KBM-7 (cell line): Measurements from ENCODE around the gene GADD45B.
"Not testable (repeated sequence)": the region's sequence is repeated elsewhere in the genome, so short reads cannot be mapped to it uniquely, and the experiment has no call there.

ENCODE experiments used
- DNase-seq: peaks from one replicate; pipeline ENCODE4 v3.0.0-alpha.2; 2015
- in situ Hi-C: fragments of 300-500 bp; cut with MboI; formaldehyde crosslinking; loops from 2 replicates; pipeline ENCODE4 v1.14.3; 2020; ENCODE audit warnings: low sequenced_read_pairs, low pct_unique_long_range_greater_than_20kb, mixed read lengths

Gene GADD45B

DNA sequence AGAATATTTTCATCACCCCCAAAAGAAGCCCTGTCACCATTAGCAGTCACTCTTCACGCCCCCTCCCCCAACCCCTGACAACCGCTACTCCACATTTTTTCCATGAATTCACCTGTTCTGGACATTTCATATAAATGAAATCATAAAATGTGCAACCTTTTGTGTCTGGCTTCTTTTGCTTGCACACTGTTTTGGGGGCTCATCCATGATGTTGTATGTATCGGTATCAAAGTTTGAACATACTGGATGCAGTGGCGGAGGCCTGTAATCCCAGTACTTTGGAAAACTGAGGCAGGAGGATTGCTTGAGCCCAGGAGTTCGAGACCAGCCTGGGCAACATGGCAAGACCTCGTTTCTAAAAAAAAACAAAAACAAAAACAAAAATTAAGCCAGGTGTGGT is 7.2 kb downstream of the GADD45B start:
- no peak for DNase-seq
- in situ Hi-C loops, result no loop called here

DNA sequence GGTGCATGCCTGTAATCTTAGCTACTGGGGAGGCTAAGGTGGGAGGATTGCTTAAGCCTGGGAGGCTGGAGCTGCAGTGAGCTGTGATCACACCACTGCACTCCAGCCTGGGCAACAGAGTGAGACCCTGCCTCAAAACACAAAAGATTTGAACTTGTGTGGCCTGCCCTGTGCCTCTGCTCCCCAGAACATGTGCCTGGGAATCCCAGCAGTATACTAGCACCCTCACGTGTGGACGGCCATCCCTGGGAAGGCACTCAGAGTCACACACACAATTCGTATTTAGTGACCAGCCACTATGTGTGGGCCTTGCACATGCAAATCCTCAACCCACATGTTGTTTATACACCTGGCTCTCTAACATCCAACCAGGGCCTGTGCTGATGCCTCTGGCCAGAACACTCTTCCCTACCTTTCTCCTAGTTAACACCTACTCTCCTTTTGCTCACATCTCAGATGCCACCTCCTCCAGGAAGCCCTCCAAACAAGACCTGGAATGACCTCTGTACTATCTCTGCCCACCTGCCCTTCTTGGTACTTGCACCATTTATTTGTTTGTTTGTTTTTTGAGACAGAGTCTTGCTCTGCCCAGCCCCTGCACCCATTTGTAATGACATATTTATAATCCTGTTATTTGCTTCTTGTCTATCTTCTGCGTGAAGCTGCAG is 7.7 kb downstream of the GADD45B start:
- no peak for DNase-seq
- in situ Hi-C loops, result no loop called here

DNA sequence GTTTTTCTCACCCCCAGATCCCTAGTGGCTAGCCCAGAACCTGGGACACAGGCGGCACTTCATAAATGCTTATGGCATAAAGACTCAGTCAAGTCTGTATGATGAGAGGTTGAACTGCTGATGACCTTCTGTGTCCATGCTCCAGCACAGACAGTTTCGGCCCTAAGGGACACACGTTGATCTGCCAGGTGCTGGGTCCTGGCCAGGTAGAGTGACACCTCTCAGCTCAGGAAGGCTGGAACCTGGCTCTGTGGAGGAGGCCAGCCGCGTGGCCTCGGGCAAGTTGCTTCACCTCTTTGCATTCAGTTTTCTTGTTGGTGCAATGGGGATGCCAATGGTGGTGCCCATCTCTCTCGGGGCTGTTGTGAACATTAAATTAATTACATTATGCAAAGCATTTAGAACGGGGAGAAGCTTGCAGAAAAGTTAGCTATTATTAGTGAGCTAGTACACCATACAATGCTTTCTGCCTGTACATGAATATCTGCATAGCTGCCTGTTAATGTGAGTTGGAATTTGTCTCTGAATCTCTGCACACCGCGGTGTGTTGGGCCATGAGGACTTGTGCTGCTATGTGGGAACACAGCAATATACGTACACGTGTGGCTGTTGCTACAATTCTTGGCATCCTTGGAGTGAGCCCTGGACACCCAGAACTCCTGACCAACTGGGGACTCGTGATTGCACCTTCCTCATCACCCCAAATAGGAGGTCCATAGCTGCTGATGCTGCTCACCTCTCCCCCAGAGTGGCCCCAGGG is 8.4 kb downstream of the GADD45B start:
- no peak for DNase-seq
- in situ Hi-C loops, result no loop called here

DNA sequence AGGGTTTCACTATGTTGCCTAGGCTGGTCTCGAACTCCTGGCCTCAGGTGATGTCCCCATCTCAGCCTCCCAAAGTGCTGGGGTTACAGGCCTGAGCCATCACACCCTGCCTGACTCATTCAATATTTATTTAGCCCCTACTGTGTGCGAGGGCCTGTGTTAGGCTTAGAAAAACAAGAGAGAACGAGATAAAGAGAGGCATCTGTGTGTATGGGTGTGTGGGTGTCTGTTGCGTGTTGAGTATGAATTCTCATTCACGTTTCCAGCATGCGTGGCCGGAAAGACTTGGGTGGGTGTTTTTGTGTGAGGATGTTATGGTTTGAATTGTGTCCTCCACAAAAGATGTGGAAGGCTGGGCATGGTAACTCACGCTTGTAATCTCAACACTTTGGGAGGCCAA is 9.5 kb downstream of the GADD45B start:
- in situ Hi-C loops, result no loop called here
- DNase-seq, result no peak

DNA sequence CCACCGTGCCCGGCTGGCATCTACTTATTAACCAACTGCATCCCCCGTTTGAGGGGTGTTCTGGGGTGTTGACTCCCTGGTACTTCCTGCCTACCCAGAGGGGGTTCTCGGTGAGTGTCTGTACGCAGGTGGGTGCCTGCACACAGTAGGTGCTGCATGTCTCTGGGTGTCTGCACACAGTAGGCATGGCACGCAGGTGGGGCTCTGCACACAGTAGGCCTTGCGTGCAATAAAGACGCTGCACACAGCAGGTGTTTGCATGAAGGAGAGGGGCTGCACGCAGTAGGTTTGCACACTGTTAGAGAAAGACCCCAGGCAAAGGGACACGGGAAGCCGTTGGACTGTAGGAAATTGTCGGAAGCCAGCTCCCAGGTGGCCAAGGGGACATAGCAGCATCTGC is 11.2 kb downstream of the GADD45B start:
- in situ Hi-C loops, result no loop called here
- DNase-seq, result no peak

DNA sequence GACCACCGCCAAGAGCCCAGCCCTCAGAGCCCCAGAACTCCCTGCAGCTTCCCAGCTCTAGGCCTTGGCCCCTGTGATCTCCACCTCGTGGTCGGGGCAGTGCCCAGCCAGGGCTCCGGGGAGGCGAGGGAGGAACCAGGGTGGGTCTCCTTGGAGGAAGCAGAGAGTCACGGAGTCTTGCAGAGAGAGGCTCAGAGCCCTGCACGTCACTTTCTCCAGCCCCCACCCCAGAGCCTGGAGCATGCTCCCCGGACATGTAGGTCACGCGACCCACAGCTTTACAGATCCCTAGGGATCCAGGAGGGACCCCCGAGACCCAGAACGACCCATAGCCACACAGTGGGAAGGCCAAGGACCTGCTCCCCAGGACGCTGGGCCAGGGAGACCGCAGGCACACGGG is 11.9 kb downstream of the GADD45B start:
- DNase-seq, result no peak
- in situ Hi-C loops, result no loop called here

DNA sequence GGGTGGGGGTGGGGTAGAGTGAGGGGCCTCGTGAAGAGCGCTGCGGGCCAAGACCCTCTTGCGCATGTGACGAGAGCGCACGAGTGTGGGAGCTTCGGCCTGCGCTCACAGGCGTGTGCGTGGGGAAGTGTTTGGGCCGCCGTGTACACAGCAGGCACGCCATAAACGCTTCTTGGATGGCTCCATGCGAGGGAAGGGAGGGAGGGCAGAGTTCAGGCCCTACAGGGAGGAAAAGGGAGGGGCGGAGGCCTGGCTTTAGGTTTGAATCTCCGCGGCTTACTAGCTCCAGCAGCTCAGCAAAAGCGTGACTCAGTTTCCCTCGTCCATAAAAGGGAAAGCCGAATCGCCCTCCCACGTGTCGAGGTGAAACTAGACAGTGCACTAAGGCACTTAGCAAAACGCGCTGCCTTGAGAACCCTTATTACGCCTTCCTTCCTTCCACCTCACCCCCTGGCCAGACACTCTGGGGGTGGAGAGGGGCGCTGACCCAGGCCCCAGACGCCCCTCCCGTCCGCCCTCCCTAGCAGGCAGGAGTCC is 12.5 kb downstream of the GADD45B start:
- DNase-seq, result no peak
- in situ Hi-C loops, result no loop called here

DNA sequence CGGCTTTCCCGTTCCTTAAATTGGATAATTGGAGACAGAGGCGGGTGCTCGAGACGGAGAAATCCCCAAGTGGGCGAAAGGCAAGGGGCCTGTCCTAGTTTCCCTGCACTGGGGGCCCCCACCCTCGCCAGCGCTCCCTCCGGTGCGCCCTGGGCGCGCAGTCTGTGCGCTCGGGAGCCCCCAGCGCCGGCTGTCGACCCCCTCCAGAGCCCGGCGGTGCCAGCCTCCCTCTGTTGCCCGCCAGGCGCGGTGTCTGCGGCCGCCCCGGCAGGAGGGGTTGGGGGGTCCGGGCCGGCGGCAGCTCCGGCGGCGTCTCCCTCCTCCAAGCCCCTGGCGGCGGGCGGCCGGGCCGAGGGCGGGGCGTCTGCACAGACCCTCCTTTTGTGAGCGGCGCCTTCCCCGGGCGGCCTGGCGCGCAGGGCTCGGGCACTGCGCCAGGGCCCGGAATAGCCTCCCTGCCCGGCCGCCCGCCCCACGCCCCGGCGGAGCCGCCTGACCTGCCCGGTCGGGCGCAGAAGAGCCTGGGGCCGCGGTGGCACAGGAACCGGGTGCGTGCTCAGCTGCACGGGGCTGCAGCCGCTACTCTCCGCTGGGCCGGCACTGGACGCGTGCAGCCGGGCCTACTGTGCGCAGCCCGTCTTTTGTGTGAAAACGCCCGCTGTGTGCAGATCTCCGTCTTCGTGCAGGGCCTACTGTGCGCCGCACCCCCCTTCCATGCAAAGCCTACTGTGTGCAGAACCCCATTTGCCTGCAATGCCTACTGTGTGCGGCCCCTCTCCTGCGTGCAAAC is 13.2 kb downstream of the GADD45B start:
- in situ Hi-C loops, result no loop called here
- peak; percentile 34 for DNase-seq

DNA sequence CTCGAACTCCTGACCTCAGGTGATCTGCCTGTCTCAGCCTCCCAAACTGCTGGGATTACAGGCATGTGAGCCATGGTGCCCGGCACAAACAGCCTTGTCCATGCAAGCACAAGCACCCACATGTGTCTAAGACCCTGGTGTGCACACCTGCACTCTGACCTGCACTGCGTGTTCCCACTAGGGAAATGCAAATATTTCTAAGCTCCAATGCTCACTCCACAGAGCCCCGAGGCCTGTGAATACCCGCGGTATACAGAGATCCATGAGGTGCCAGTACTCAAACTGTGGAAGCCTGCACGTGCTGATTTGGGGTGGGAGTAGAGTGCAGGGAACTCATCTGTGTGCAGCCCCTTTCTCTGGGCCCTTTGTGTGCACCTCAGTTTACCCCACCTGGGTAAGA is 14.7 kb downstream of the GADD45B start:
- DNase-seq, result no peak
- in situ Hi-C loops, result no loop called here

DNA sequence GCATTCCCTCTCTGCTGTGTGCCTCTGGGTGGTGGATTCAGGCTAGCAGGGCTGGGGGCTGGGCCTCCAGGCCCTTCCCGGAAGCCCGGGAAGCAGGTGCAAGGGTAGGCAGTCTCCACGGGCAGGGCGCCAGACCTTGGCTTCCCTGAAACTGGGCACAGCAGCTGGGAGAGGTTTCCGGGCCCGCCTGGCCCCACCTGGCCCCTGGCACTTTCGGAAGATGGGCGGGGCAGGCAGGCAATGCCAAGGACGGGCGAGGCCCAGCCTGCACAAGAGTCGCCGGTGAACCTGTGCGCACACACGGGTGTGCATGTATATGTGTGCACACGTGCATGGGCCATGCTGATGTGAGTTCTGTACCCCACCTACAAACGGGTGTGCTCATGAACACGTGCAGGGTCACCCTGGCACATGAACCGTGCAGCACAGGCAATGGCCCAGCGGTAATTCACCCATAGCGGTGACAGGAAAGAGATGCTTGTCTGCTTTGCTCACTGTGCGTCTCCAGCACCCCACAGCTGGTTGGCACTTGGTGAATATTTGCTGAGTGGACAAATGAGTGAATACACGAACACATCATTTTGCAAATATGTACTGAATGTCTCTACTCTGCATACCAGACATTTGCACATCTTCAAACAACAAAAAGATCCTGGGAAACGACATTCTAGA is 15.3 kb downstream of the GADD45B start:
- DNase-seq, result no peak
- in situ Hi-C loops, result no loop called here

DNA sequence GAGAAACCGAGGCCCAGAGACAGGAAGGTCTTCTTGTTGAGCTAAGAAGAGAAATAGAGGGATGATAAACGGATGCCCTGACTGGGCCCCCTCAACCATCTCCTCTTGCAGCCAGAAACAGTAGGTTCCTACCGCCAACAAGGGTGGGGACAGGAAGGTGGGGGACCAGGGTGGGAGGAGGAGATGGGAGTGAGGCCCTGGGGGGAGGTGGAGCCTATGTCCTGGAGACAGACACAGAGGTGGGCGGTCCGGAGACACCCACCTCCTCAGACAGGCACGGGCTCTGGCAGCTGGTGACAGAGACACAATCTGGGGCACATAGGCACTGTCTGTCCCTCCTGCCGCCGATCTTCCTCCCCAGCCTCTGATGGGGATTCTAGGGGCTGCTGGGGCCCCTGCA is 16.9 kb downstream of the GADD45B start:
- no peak for DNase-seq
- in situ Hi-C loops, result no loop called here

DNA sequence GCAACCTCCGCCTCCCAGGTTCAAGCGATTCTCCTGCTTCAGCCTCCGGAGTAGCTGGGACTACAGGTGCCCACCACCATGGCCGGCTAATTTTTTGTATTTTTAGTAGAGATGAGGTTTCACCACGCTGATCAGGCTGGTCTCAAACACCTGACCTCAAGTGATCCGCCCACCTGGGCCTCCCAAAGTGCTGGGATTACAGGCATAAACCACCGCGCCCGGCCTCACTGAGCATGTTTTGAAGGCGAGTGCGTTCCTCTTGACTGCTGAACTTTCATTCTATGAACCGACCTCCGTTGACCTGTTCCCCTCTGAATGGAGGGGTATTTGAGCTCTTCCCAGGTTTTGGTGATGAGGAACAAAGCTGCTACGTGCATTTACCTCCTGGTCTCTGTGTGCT is 17.5 kb downstream of the GADD45B start:
- in situ Hi-C loops, DNase-seq: not testable (repeated sequence)

DNA sequence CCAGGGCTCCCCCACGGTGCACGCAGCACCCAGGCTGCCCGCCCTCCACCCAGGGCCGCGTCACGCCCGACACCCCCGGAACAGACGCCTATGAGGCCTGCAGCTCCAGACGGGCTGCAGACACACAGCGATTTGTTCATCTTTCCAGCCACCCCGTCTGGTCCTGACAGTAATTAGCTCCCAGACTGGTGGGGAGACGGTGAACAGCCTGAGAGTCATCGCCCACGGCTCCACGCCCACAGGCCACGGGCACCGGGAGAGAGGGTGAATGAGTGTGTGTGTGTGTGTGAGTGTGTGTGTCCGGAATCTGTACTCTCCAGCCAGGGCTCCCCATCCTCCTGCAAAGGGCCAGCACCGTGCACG is 18.1 kb downstream of the GADD45B start:
- in situ Hi-C loops, result no loop called here
- DNase-seq, result no peak

DNA sequence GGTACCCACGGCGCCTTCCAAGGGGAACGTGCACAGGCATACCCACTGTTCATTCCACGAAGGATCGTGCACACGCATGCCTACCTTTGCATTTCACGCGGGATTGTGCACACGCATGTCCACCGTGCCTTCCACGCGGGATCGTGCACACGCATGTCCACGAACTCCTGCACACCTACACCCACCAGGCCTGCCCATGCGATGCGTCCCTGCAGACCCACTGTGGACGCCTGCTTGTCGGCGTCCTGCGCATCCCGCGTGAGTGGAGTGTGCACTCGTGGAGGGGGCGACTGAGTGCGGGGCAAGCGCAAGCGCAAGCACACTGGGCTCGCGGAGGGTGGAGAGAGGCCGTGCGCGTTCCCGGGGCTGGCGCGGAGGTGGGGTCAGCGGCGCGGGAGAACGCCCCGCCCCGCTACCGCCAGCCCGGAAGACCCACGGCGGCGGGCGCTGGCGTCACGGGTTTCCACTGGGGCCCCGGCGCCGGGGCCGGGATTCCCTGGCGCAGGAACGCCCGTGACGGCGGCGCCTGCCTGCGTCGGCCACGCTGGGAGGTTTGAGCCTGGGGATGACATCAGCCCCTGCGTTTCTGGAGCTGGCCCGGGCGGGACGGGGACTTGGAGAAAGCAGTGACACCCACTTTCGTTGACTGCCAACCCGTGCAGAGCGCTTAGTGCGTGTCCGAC is 18.7 kb downstream of the GADD45B start:
- in situ Hi-C loops, result no loop called here
- DNase-seq, result peak; percentile 32

DNA sequence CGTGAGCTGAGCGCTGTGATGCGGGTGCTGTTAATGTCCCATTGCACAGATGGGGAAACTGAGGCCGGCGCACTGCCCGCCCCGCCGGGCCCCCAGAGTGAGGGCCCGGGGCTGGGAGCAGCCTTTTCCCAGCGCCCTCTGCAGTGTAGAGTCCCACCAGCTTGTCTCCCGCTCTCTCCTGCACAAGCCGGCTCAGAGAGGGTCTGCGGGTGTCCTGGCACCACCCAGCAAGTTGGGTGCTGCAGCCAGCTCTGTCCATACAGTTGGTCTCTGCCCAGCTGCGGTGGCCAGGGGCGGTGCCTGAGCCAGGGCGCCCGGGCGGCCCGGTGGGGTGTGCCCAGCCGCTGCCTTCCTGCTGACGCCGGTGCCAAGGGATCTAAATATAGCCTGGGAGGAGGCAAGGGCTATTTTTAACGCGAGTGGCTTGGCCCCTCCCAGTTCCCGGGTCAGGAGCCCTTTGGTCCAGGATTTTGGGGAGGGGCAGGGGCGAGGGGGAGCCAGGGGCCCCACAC is 19.3 kb downstream of the GADD45B start:
- in situ Hi-C loops, result no loop called here
- DNase-seq, result no peak

DNA sequence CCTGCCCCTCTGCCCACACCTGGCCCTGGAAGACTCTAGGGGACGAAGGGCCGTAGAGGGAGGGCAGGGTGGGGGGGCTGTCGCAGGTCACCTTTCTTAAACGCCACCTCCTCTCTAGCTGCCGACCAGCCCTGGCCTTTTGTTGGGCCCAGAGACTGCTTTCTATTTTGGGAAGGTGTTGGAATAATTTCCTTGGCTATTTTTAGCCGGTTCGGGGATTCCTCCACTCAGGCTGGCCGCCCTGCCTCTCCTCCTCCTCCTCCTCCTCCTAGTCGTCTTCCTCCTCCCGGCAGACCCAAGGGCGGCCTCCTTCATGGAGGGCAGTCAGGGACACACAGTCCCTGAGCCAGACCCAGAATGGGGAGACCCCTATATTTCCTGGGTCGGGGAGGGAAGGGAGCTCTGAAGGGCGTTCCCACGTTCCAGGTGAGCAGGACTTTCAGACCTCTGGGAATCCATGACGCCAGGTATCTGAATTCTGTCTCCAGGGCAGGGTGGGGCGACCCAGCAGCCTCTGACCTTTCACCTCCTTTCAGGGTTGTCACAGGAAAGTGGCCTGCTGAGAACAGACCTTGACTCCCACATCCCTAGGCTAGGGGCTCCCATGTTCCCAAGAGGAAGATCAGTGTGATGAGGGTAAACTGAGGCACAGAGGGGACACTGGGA is 19.9 kb downstream of the GADD45B start:
- in situ Hi-C loops, result no loop called here
- no peak for DNase-seq

DNA sequence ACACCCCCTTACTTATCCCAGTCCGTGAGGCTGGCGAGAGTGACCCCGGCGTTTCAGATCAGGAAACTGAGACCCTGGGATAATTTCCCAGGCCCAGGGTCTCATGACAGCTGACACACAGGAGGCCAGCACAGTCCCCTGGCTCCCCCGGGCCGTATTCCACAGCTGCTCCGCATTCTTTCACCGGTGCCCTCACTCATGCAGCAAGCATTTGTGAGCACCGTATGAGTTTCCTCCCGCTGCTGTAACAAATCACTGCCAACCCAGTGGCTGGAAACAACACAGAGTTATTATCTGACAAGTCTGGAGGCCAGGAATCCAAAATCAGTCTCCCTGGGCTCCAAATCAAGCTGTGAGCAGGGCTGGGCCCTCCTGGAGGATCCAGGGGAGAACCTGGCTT is 21.3 kb downstream of the GADD45B start:
- in situ Hi-C loops, result no loop called here
- DNase-seq, result no peak

DNA sequence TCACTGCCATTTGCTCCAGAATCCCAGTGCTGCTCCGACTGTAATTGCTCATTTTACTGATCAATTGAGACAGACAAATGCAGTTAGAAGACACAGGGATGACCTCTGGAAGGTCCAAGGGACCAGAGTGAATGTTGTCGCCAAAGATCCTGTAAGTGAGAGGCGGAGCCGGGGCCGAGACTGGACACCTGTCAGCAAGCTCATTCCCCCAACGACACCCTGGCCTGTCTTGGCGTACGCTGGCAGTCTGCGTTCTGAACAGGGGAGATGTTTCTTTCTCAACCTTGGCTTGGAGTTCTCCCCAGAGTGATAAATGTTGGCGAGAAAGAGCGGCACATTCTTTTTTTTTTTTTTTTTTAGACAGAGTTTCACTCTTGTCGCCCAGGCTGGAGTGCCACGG is 24.2 kb downstream of the GADD45B start:
- DNase-seq, result no peak
- in situ Hi-C loops, result no loop called here
